ENCODE measurements around the gene TECPR2. TPM values are rescaled to one million over a fixed set of nuclear protein-coding genes. Genes with fewer than 3 reads are reported as not detected.

TECPR2 gene
- total and polyA plus RNA-seq, 2 of the 13 experiments (the other 11 are each of a cell fraction or from before 2014, with no cell fraction given): 3.5 to 5.7 TPM

DNA sequence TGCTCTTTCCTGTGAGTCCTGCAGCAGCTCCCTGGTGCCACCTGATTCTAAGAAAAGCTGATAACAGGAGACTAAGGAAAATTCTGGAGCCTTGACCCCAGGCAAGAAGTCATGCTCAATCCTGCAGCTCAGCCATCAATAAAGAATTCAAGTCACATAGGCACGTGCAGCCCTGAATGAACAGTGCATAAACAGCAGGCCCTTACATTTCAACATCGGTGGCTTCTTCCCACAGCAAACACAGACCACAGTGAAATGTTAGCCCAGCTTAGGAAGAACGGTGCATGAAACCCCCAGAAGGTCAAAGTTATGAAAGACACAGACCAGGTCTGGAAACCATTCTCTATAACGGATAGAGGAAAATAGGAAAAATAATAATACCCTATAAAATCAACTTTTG lies 10.5 kb upstream of the TECPR2 start:
- BruUV-seq (replicated peaks): no TSS peak

DNA sequence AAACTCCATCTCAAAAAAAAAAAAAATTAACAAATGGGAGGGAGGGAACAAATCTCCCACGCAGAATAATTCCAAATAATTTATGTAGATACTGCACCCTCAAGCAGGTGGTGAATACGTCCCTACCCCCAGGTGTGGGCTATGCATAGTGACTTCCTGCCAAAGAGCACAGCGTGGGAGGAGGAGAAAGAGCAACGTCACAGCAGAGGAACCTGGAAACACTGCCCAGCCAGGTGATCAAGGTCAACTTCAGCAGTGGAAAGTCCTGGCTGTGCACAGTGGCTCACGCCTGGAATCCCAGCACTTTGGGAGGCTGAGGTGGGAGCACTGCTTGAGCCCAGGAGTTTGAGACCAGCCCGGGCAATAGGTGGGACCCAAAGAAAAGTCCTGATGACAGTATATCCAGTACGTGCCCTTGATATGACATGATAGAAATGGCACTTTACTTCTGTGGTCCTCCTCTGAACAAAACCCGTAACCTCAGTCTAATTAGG lies 9.6 kb upstream of the TECPR2 start:
- TF ChIP-seq ZFY (CRISPR knock-in tag; IDR thresholded peaks at IDR 0.05): no peak
- TF ChIP-seq ZNF263 (CRISPR knock-in tag; IDR thresholded peaks at IDR 0.05): peak; percentile 95
- DNase-seq (ENCODE audit: low spot score) (no peak), FAIRE-seq (no peak), ATAC-seq (no peak)
- no peaks in the 10 kb centered on the region for H3K79me2 ChIP-seq (ENCODE audit: insufficient read depth, low read length)
- H3K9ac ChIP-seq (ENCODE audit: insufficient read depth, low read depth, low read length): no peak overlapping the region
- no peaks in the 10 kb centered on the region for H3K4me1 ChIP-seq (ENCODE audit: insufficient read depth, low read length)
- H3K36me3 ChIP-seq (replicated peaks in 1 of 2; ENCODE audit: control insufficient read depth in 1 of 2, insufficient read depth in 2 of 2, low read length in 2 of 2): peaks cover 14 to 56% of the 10 kb centered on the region in 2 experiments; a peak in 4 of 5 replicates
- no peaks in the 10 kb centered on the region for H3K27me3 ChIP-seq (ENCODE audit: control insufficient read depth in 1 of 2, insufficient read depth in 2 of 2, low read length in 2 of 2)
- in situ Hi-C loops (cut with HindIII; ENCODE audit: extremely low pct_ligation_motif_present, low pct_unique_long_range_greater_than_20kb) (no loop called here), intact Hi-C loops (cut with micrococcal nuclease; ENCODE audit: unreplicated experiment) (no loop called here)
- WGBS (ENCODE audit: low lambda C conversion rate): 85% methylated on average over 8 of the region's 8 CpGs
- no peak overlapping the region for H3K4me3 ChIP-seq (replicated peaks in 1 of 3; ENCODE audit: insufficient read depth in 1 of 3, low read depth in 2 of 3, low read length in 3 of 3)
- BruUV-seq (replicated peaks): no TSS peak
- H2AFZ ChIP-seq (ENCODE audit: low read length): no peak overlapping the region
- CTCF ChIA-PET (ENCODE audit: low intra/inter-chr PET ratio, low total read pairs): no interaction called here
- H3K9me3 ChIP-seq (ENCODE audit: low read length): no peaks in the 10 kb centered on the region
- H3K27ac ChIP-seq (ENCODE audit: extremely low read length, insufficient read depth, low read length): no peak overlapping the region
- H4K20me1 ChIP-seq (ENCODE audit: insufficient read depth, low read length): no peaks in the 10 kb centered on the region
- H3K4me2 ChIP-seq (ENCODE audit: low read depth, low read length): no peak overlapping the region
- POLR2A ChIA-PET: interaction anchor here (1.3 kb wide), 1 partner anchor 9 kb away, joined by 3 read pairs; the partner anchor contains the start of genes CINP and TECPR2

More for the DNA sequence above, 10.5 kb upstream of the TECPR2 start:
- no peaks in the 10 kb centered on the region for H4K20me1 ChIP-seq (ENCODE audit: insufficient read depth, low read length)
- ChIA-PET CTCF (ENCODE audit: low intra/inter-chr PET ratio, low total read pairs) (no interaction called here), POLR2A (no interaction called here)
- H3K9ac ChIP-seq (ENCODE audit: insufficient read depth, low read depth, low read length): no peak overlapping the region
- peaks cover 14 to 53% of the 10 kb centered on the region in 2 experiments; a peak in 4 of 5 replicates for H3K36me3 ChIP-seq (replicated peaks in 1 of 2; ENCODE audit: control insufficient read depth in 1 of 2, insufficient read depth in 2 of 2, low read length in 2 of 2)
- H3K27me3 ChIP-seq (ENCODE audit: control insufficient read depth in 1 of 2, insufficient read depth in 2 of 2, low read length in 2 of 2): no peaks in the 10 kb centered on the region
- H3K9me3 ChIP-seq (ENCODE audit: low read length): no peaks in the 10 kb centered on the region
- intact Hi-C loops (cut with micrococcal nuclease; ENCODE audit: unreplicated experiment): no loop called here
- no peak for TF ChIP-seq NFE2L1 (CRISPR knock-in tag; IDR thresholded peaks at IDR 0.05; ENCODE audit: borderline replicate concordance)
- WGBS (ENCODE audit: low lambda C conversion rate): 99% methylated on average over 4 of the region's 4 CpGs
- no peak overlapping the region for H3K4me3 ChIP-seq (replicated peaks in 1 of 3; ENCODE audit: insufficient read depth in 1 of 3, low read depth in 2 of 3, low read length in 3 of 3)
- H3K4me2 ChIP-seq (ENCODE audit: low read depth, low read length): no peak overlapping the region
- no peaks in the 10 kb centered on the region for H3K79me2 ChIP-seq (ENCODE audit: insufficient read depth, low read length)
- in situ Hi-C loops (cut with HindIII; ENCODE audit: extremely low pct_ligation_motif_present, low pct_unique_long_range_greater_than_20kb): no loop called here
- no peaks in the 10 kb centered on the region for H3K4me1 ChIP-seq (ENCODE audit: insufficient read depth, low read length)
- FAIRE-seq: no peak
- H3K27ac ChIP-seq (ENCODE audit: extremely low read length, insufficient read depth, low read length): no peak overlapping the region
- no peak overlapping the region for H2AFZ ChIP-seq (ENCODE audit: low read length)
- DNase-seq (ENCODE audit: low spot score): no peak
- ATAC-seq: no peak
